Measurements from ENCODE around the gene PKIG.

GRCh38 chr20:44637042-44637441 is 54.7 kb downstream of the PKIG start:
- TF ChIP-seq POLR2AphosphoS5 (IDR thresholded peaks at IDR 0.05) (no peak), POLR2A (IDR thresholded peaks at IDR 0.05) (no peak)
- TF ChIP-seq, protein P1, sequence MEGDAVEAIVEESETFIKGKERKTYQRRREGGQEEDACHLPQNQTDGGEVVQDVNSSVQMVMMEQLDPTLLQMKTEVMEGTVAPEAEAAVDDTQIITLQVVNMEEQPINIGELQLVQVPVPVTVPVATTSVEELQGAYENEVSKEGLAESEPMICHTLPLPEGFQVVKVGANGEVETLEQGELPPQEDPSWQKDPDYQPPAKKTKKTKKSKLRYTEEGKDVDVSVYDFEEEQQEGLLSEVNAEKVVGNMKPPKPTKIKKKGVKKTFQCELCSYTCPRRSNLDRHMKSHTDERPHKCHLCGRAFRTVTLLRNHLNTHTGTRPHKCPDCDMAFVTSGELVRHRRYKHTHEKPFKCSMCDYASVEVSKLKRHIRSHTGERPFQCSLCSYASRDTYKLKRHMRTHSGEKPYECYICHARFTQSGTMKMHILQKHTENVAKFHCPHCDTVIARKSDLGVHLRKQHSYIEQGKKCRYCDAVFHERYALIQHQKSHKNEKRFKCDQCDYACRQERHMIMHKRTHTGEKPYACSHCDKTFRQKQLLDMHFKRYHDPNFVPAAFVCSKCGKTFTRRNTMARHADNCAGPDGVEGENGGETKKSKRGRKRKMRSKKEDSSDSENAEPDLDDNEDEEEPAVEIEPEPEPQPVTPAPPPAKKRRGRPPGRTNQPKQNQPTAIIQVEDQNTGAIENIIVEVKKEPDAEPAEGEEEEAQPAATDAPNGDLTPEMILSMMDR (IDR thresholded peaks at IDR 0.05) = no peak

All from sigmoid colon (tissue), 4 donors.